HepG2 (cell line): ENCODE results near the gene KCNAB3. TPM values are rescaled to one million over a fixed set of nuclear protein-coding genes. Genes with fewer than 3 reads are reported as not detected.

Source experiments
- CSRNP2 ChIP-seq: sonication (generic); formaldehyde crosslinking; conservative IDR thresholded peaks from 2 replicates; pipeline ENCODE4 v1.8.0; 2022; ENCODE audit warnings: low read depth, missing genetic modification reagents
- GATAD2A ChIP-seq: IDR thresholded peaks from 2 replicates; pipeline ENCODE4 v1.6.1; 2016
- HMG20A ChIP-seq: IDR thresholded peaks from 2 replicates; pipeline ENCODE4 v1.6.1; 2016; ENCODE audit warnings: borderline replicate concordance
- NAIF1 ChIP-seq: sonication (generic); formaldehyde crosslinking; IDR thresholded peaks from 2 replicates; pipeline ENCODE4 v1.5.0; 2020; ENCODE audit warnings: mild to moderate bottlenecking, missing genetic modification reagents, borderline replicate concordance
- NR2F6 ChIP-seq, 2 experiments: IDR thresholded peaks; 2 replicates each; pipeline ENCODE4 v1.6.1; 2016; ENCODE audit warnings: antibody characterized with exemption in 1 of 2, mild to moderate bottlenecking in 1 of 2
- PHF21A ChIP-seq: sonication (generic); formaldehyde crosslinking; IDR thresholded peaks from 2 replicates; pipeline ENCODE4 v1.5.0; 2020; ENCODE audit warnings: mild to moderate bottlenecking, missing genetic modification reagents
- SMC3 ChIP-seq: IDR thresholded peaks from 2 replicates; pipeline ENCODE4 v1.6.1; 2011; ENCODE audit warnings: low read length, improper control_type of control experiment
- SPEN ChIP-seq: sonication (generic); formaldehyde crosslinking; IDR thresholded peaks from 2 replicates; pipeline ENCODE4 v1.5.1; 2020; ENCODE audit warnings: low read depth, mild to moderate bottlenecking, missing genetic modification reagents
- ZNF180 ChIP-seq: sonication (generic); formaldehyde crosslinking; IDR thresholded peaks from 2 replicates; pipeline ENCODE4 v1.4.0; 2020; ENCODE audit warnings: low read depth, missing genetic modification reagents, borderline replicate concordance
- ZNF337 ChIP-seq: sonication (generic); formaldehyde crosslinking; IDR thresholded peaks from 2 replicates; pipeline ENCODE4 v1.5.1; 2020; ENCODE audit warnings: missing genetic modification reagents, low read depth, mild to moderate bottlenecking, borderline replicate concordance
- ZNF431 ChIP-seq: sonication (generic); formaldehyde crosslinking; IDR thresholded peaks from 2 replicates; pipeline ENCODE4 v1.9.0; 2022; ENCODE audit warnings: missing genetic modification reagents, low read depth, mild to moderate bottlenecking, borderline replicate concordance
- ZNF484 ChIP-seq: sonication (generic); formaldehyde crosslinking; IDR thresholded peaks from 2 replicates; pipeline ENCODE4 v1.5.1; 2020; ENCODE audit warnings: mild to moderate bottlenecking, low read depth, missing genetic modification reagents, borderline replicate concordance
- ZNF577 ChIP-seq: sonication (generic); formaldehyde crosslinking; IDR thresholded peaks from 2 replicates; pipeline ENCODE4 v1.4.0; 2020; ENCODE audit warnings: mild to moderate bottlenecking, low read depth, missing genetic modification reagents, borderline replicate concordance
- polyA plus RNA-seq, 8 experiments: library from polyadenylated mRNA; depleted of rRNA in 3 of 8; stranded (reverse) in 7 of 8; unstranded in 1 of 8; fragments of >200 nt; fragmentation: Illumina TruSeq in 4 of 8; extraction: Trizol in 4 of 8; gene quantifications; 2 replicates each; pipeline versions ENCODE4 v1.2.1 to v1.2.3, GENCODE V29; 2011 to 2016; ENCODE audit warnings: low read depth in 4 of 8, missing spikeins in 1 of 8, mixed read lengths in 1 of 8; ENCODE audit not compliant: insufficient read depth in 1 of 8
- total RNA-seq, 5 experiments: library from RNA; depleted of rRNA; stranded (reverse); fragments of >200 nt; fragmentation: Illumina TruSeq; extraction: Trizol; gene quantifications; 2 replicates each; pipeline ENCODE4 v1.2.3, GENCODE V29; 2016; ENCODE audit warnings: low read depth in 1 of 5
- TF ChIP-seq, protein P1 (sequence below): sonication (generic); formaldehyde crosslinking; IDR thresholded peaks from 2 replicates; pipeline ENCODE4 v1.4.0; 2020; ENCODE audit warnings: missing genetic modification reagents, borderline replicate concordance
- TF ChIP-seq, protein P2 (sequence below): conservative IDR thresholded peaks from 2 replicates; pipeline ENCODE4 v1.6.1; 2018; ENCODE audit warnings: missing genetic modification reagents
- TF ChIP-seq, protein P3 (sequence below): sonication (generic); formaldehyde crosslinking; IDR thresholded peaks from 2 replicates; pipeline ENCODE4 v1.8.1; 2023; ENCODE audit warnings: mild to moderate bottlenecking, missing genetic modification reagents, borderline replicate concordance
- TF ChIP-seq, protein P4 (sequence below): sonication (generic); formaldehyde crosslinking; IDR thresholded peaks from 2 replicates; pipeline ENCODE4 v1.5.1; 2020; ENCODE audit warnings: missing genetic modification reagents, mild to moderate bottlenecking, borderline replicate concordance
- TF ChIP-seq, protein P5 (sequence below): sonication (generic); formaldehyde crosslinking; conservative IDR thresholded peaks from 2 replicates; pipeline ENCODE4 v1.5.0; 2020; ENCODE audit warnings: missing genetic modification reagents

The KCNAB3 gene
- total and polyA plus RNA-seq, 2 of the 13 experiments (the other 11 are each of a cell fraction or from before 2014, with no cell fraction given), result 0.29 to 0.88 TPM

DNA sequence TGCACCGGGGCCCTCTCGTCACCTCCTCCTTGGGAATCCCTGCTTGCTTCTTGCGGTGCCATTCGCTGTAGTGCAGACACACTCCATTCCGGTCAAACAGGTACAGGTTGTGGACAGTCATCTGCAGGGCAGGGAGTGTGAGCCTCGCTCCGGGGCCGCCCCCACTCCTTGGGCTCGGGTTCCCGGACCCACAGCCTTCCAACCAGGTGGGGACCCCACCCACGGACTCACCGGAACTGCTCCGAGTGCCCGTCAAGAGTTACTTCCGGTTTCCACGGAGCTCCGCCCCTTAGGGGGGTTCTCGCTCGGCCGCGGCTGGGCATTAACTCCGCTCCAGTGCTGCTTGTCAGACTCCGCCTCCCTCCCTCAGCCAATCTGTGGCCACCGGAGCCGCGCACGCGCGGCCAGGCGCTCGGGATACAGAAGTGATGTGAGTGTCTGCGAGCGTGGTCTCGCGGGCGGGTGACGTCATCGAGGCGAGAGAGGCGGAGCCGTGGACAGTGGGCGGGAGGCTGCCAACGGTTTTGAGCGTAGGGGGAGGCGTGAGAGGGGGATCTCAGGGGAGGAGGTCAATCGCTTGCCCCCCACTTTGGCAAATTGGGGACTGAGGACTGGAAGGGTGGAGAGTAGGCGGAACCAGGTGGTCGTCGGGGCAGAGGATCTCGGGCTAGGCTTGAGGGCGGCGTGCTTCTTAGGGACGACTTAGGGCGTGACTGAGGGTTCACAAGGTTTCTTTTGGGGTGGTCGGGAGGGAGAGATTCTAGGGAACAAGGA, 2.2 kb upstream of the KCNAB3 start, which contains the start of the genes CNTROB and TRAPPC1 (continued):
- no peak for TF ChIP-seq CSRNP2 (CRISPR knock-in tag)
- TF ChIP-seq, protein P1, sequence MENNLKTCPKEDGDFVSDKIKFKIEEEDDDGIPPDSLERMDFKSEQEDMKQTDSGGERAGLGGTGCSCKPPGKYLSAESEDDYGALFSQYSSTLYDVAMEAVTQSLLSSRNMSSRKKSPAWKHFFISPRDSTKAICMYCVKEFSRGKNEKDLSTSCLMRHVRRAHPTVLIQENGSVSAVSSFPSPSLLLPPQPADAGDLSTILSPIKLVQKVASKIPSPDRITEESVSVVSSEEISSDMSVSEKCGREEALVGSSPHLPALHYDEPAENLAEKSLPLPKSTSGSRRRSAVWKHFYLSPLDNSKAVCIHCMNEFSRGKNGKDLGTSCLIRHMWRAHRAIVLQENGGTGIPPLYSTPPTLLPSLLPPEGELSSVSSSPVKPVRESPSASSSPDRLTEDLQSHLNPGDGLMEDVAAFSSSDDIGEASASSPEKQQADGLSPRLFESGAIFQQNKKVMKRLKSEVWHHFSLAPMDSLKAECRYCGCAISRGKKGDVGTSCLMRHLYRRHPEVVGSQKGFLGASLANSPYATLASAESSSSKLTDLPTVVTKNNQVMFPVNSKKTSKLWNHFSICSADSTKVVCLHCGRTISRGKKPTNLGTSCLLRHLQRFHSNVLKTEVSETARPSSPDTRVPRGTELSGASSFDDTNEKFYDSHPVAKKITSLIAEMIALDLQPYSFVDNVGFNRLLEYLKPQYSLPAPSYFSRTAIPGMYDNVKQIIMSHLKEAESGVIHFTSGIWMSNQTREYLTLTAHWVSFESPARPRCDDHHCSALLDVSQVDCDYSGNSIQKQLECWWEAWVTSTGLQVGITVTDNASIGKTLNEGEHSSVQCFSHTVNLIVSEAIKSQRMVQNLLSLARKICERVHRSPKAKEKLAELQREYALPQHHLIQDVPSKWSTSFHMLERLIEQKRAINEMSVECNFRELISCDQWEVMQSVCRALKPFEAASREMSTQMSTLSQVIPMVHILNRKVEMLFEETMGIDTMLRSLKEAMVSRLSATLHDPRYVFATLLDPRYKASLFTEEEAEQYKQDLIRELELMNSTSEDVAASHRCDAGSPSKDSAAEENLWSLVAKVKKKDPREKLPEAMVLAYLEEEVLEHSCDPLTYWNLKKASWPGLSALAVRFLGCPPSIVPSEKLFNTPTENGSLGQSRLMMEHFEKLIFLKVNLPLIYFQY (CRISPR knock-in tag), result no peak
- TF ChIP-seq, protein P2, sequence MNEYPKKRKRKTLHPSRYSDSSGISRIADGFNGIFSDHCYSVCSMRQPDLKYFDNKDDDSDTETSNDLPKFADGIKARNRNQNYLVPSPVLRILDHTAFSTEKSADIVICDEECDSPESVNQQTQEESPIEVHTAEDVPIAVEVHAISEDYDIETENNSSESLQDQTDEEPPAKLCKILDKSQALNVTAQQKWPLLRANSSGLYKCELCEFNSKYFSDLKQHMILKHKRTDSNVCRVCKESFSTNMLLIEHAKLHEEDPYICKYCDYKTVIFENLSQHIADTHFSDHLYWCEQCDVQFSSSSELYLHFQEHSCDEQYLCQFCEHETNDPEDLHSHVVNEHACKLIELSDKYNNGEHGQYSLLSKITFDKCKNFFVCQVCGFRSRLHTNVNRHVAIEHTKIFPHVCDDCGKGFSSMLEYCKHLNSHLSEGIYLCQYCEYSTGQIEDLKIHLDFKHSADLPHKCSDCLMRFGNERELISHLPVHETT (CRISPR knock-in tag), result no peak
- no peak for TF ChIP-seq NR2F6 (IDR thresholded peaks at IDR 0.05)
- no peak for TF ChIP-seq NR2F6 (CRISPR knock-in tag; IDR thresholded peaks at IDR 0.05)
- peak; percentile 46; the same call in 1 of the 2 replicates for TF ChIP-seq GATAD2A (CRISPR knock-in tag)
- TF ChIP-seq, protein P3, sequence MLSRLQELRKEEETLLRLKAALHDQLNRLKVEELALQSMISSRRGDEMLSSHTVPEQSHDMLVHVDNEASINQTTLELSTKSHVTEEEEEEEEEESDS (CRISPR knock-in tag), result no peak
- TF ChIP-seq ZNF180 (CRISPR knock-in tag), result no peak
- no peak for TF ChIP-seq ZNF484 (CRISPR knock-in tag)
- TF ChIP-seq ZNF337 (CRISPR knock-in tag), result no peak
- TF ChIP-seq SPEN (CRISPR knock-in tag), result no peak; the same call in 1 of the 2 replicates
- no peak for TF ChIP-seq PHF21A (CRISPR knock-in tag)
- TF ChIP-seq, protein P4, sequence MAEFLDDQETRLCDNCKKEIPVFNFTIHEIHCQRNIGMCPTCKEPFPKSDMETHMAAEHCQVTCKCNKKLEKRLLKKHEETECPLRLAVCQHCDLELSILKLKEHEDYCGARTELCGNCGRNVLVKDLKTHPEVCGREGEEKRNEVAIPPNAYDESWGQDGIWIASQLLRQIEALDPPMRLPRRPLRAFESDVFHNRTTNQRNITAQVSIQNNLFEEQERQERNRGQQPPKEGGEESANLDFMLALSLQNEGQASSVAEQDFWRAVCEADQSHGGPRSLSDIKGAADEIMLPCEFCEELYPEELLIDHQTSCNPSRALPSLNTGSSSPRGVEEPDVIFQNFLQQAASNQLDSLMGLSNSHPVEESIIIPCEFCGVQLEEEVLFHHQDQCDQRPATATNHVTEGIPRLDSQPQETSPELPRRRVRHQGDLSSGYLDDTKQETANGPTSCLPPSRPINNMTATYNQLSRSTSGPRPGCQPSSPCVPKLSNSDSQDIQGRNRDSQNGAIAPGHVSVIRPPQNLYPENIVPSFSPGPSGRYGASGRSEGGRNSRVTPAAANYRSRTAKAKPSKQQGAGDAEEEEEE, result no peak
- TF ChIP-seq ZNF577 (CRISPR knock-in tag), result no peak
- no peak for TF ChIP-seq ZNF431 (CRISPR knock-in tag)
- TF ChIP-seq, protein P5, sequence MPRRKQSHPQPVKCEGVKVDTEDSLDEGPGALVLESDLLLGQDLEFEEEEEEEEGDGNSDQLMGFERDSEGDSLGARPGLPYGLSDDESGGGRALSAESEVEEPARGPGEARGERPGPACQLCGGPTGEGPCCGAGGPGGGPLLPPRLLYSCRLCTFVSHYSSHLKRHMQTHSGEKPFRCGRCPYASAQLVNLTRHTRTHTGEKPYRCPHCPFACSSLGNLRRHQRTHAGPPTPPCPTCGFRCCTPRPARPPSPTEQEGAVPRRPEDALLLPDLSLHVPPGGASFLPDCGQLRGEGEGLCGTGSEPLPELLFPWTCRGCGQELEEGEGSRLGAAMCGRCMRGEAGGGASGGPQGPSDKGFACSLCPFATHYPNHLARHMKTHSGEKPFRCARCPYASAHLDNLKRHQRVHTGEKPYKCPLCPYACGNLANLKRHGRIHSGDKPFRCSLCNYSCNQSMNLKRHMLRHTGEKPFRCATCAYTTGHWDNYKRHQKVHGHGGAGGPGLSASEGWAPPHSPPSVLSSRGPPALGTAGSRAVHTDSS, result no peak
- no peak for TF ChIP-seq NAIF1 (CRISPR knock-in tag)
- no peak for TF ChIP-seq SMC3
- no peak for TF ChIP-seq HMG20A (CRISPR knock-in tag)
